CD4-positive, alpha-beta T cell treated with Interleukin-6 at 100 ng/mL for 8 hours (primary cell): Measurements from ENCODE around the gene MOB3A.

Experiments used
- DNase-seq: peaks from one replicate; pipeline ENCODE4 v3.0.0-alpha.2; 2020; ENCODE audit warnings: mixed read lengths, low spot score

MOB3A gene

DNA sequence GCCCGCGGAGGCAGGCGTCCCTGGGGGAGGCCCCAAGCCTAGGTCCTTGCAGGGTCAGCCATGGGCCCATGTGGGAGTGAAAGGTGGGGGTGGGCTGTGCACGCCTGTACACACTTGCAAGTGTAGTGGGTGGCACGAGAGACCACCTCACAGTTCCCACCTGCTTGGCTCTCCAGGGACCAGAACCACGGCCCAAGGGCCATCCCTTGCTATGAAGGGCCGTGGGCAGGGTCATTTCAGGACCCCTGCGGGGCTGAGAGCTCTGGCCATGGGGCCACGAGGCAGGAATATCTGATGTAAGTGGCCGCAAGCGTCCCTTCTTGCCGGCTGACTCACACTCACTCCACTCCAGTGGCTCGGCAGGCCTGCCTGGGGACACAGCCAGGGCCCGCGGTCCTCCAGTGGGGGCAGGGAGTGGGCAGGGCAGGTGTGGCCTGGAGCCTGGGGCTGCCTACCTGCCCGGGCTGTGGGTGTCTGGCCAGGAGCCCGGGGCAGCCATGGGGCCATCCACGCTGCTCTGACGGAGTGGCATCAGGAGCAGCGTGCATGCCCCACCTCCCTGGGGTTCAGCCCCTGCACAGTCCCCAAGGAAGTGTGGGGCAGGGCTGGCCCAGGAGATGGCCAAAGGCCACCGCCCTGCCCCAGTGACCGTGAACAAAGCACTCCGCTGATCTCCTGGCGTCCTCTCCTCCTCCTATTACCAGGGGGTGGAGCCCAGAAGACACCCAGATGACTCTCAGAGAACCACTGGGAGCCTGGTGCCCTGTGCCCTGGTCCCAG, 36.5 kb downstream of the MOB3A start:
- no peak for DNase-seq

DNA sequence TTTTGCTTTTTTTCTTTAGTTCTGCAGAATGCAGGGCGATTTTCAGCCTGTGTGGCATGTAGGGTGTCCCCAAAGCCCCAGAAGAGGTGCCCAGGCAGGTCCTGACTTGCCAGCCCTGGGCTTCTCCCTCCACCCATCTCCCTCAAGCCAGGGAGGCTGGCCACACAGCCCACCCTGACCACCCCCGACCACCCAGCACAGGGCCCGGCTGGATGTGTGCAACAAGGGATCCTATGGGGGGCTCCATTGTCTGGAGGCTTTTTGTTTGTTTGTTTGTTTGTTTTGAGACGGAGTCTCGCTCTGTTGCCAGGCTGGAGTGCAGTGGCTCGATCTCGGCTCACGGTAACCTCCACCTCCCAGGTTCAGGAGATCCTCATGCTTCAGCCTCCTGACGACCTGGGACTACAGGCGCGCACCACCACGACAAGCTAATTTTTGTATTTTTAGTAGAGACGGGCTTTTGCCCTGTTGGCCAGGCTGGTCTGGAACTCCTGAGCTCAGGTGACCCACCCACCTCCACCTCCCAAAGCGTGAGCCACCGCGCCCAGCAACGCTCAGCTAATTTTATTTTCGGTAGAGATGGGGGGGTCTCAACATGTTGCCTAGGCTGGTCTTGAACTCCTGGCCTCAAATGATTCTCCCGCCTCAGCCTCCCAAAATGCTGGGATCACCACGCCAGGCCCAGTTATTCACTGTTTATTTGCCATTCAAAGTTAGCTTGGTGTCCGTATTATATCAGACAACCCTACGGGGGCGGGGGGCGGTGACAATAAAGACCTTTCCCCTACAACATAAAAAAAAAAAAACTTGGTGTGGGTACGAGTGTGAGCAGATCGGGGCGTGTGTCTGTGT, 37.3 kb downstream of the MOB3A start:
- no peak for DNase-seq

DNA sequence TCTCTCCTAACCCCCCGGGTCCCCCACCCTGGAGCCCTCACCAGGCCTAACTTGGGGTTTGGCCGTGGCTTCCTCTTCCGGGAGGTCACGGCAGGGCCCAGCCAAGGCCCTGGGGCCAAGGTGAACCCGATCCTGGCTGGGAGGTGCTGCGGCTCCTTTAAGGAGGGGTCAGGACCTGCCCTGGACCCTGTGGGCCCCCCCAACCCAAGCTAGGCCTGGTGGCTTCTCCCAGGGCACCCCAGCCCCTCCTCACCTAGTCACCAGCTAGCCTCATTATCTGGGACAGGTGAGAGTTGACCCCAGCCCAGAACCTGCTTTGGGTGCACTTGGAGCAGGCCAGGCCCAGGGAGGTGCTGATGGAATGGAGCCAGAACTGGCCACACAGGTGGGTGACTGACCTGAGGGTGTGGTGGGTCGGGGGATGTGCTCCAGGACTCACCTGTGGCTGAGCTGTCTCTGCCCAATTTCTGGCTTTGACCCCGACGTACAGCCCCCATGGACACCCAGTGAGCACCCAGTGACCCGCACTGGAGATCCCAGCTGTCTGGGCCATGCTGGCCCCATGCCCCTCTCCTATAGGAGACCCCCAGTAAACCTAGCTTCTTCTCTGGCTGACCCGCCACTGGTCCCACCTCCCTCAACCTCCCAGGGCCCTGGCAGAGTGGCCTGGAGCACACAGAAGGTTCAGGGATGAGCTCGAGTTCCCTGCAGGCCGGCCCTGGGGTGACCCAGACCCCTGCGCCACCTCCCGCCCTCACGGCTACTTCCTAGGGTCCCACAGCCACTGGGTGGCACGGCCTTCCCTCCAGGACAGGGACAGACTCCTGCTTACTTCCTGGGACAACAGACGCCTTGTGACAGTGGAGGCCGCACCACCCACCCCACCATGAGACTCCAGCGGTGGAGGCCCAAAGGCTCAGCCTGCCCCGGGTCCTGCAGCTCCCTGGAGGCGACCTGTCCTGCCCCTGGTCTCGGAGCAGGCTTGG, 38.3 kb downstream of the MOB3A start:
- DNase-seq: no peak

DNA sequence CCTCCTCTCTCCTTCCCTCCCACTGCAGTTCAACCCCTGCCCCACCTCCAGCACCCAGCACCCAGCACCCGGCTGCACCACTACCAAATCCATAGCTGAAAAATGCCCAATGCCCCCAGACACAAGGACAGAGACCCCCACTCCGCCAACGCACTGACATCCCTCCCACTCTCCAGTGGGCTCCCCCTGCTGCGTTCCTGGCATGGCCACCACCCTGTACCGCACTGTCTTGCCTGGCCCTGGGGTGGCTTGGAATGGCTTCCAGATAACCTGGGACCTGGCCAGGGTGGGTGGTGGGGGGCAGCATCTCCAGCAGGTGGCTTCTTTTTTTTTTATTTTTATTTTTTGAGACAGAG, 39.3 kb downstream of the MOB3A start:
- no peak for DNase-seq

DNA sequence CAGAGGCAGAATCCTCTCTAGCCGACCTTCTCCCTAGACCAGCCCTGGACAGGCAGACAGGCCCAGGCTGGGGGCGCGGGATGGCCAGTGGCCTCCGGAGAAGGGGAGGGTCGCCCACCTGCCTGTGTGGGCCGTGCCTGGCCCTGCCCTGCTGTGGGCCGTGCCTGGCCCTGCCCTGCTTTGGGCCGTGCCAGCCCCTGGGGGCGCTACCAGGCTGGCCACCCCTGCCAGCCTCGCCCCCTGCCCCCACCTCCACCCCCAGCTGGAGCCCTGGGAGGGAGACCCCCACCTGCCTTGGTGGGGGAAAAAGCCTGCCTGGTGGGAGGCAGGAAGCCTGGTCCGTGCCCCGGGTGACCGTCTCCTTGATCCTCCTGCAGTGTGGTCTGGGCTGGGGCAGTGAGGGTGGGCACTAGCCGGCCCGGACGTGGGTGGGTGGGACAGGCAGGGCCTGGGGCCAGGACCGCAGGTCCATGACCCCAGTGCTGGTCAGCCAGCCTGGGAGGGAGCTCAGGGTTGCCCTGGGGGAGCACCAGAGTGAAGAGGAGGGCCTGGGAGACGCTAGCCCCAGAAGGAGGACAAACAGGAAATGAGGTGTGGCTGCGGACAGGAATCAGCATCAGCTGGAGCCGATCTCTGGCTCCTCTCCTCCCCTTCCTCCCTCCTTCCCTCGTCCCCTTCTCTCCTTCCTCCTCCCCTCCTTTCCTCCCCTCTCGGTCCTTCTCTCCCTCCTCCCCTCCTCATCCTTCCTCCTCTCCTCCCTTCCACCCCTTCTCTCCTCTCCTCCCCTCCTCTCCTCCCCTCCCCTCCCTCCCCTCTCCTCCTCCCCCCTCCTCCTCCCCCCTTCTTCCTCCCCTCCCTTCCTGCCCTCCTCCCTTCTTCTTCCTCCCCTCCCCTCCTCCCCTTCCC, 39.9 kb downstream of the MOB3A start:
- DNase-seq: peak; percentile 65

DNA sequence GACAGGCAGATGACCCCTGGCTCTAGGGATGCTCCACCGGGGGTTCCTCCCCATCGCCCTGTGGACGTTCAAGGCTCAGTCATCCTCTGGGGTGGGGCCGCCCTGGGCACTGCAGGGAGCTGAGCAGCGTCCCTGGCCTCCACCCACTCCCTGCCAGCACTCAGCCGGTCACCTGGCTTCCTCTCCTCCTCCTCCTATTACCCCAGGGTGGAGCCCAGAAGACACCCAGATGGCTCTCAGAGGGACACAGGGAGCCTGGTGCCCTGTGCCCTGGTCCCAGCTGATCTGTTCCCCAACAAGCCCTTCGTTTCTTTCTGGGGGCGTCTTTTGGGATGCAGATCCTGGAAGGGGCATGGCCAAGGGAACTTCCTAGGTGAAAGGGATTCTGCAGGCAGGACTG, 41.4 kb downstream of the MOB3A start:
- DNase-seq: no peak

DNA sequence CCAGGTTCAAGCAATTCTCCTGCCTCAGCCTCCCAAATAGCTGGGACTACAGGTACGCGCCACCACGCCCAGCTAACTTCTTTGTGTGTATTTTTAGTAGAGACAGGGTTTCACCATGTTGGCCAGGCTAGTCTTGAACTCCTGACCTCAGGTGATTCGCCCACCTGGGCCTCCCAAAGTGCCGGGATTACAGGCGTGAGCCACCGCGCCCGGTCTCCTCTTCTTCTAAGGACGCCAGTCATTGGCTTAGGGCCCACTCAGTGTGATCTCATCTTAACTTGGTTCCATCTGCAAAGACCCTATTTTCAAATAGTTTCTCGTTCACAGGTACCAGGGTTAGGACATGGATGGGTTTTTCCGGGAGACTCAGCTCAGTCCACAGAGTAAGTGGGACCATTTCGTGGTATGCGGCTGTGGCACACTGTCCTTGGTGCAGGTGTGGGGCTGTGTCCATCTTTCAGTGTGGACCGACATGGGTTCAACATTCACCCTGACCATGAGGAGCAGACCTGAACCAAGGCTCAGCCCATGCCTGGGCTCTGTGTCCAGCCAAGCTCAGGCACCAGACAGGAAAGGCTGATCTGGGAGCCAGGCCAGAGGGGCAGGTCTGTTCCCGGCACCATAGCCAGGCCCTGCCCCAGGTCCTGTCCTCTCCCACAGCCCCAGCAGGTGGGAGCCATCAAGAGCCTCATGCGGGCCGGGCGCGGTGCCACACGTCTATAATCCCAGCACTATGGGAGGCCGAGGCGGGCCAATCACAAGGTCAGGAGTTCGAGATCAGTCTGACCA, 42.3 kb downstream of the MOB3A start:
- DNase-seq: no peak

DNA sequence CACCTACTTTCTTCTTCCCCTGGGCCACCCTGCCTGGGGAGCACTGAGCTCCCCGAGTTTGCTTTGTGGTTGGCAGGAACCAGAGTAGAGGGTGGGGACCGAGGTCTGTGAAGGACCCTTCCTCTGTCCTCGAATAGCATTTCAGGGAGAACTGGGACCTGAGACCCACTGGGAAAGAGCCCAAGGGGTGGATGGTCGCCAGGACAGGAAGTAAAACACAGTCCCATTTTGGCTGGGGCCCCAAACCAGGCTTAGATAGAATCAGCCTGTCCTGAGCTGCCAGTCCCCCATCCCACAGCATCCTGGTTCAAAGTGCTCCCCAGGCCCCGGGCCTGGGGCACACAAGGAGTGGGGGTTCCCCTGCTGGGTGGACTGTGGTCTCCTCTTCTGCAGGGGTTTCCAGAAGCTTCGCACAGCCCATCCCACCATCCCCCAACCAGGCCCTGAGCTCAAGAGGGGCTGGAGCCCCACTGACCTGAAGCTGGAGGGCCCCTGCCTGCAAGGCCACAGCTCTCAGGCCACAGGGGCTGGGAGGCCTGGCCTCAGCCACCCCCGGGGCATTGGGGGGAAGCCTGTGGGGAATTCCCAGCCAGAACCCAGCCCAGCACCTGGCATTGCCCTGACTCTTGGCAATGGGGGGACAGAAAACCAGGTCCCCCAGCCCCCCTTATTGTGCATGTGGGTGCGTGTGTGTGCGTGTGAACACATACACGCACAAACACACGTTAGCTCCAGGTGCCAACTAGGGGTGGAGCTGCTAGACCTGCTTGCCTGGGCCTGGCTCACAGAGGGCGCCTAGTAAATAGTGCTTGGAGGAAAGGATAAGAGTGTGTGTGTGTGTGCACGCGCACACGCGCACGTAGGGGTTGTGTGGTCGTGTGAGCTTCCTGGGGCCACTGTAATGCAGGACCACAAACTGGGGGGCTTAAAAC, 44.1 kb downstream of the MOB3A start:
- peak; percentile 55 for DNase-seq

DNA sequence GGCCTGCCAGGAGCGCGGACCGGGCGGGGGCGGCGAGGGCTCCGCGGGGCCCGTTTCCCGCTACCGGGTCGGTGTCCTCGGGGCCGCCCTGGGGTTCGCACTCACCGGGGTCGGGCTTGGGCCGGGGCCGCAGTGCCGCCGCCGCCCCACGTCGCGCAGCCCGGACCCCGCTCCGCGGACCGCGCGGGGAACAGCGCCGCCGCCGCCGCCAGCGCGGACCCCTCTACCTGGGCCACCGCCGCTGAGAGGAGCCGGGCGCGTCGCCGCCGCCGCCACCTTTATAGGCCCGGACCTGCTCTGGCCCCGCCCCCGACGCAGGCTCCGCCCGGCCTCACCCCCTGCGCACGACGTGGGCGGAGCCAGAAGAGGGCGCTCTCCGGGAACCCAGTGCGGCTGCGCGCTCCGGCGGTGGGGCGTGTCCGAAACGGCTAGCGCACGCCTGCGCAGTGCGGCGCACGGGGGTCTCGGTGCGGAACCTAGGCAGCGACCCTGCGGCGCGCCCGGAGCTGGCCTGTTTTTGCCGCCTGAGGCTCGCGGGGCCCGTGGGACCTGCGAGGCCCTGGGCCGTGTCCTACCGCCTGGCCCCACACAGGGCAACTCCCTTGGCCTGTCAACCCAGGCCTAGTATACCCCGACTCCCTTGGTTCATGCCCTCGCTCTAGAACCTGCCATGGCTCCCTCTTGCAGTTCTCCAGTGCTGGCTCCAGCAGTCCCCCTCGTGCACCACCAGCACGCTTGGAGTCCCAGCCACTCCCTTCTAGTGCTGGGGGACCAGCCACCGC, 44.9 kb downstream of the MOB3A start, which contains the start of gene MKNK2:
TSS of gene MKNK2 (minus strand) at position 254 of the 782 bp plus-strand sequence. CDS start 393 bp downstream, outside the sequence.
- DNase-seq: peak; percentile 91

DNA sequence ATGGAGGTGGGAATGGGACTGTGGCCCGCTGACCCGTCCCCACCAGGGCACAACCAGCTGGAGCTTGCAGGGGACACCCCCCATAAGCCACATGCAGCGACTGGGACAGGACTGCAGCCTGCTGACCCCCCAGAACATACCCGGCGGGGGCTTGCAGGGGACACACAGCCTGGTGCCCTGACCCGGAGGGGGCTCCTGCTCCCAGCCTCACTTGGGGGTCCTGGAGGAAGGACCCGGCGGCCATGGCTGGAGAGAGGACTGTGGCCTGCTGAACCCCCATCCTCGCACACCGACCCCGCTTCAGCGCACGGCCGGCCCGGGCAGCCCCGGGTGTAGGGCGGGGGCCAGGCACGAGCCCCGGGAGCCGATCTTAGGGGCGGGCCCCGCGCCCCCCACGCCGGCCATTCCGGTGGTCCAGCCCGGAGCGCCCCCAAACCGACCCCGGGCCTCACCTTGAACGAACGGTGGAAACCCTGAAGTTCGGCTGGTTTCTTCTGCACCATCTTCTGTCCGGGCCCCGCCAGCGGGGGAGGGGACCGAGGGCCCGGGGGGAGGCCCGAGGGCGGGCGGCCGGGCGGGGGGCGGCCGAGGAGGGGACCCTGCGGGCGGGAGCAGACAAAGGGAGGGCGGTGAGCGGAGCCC, 45.7 kb downstream of the MOB3A start:
- no peak for DNase-seq

DNA sequence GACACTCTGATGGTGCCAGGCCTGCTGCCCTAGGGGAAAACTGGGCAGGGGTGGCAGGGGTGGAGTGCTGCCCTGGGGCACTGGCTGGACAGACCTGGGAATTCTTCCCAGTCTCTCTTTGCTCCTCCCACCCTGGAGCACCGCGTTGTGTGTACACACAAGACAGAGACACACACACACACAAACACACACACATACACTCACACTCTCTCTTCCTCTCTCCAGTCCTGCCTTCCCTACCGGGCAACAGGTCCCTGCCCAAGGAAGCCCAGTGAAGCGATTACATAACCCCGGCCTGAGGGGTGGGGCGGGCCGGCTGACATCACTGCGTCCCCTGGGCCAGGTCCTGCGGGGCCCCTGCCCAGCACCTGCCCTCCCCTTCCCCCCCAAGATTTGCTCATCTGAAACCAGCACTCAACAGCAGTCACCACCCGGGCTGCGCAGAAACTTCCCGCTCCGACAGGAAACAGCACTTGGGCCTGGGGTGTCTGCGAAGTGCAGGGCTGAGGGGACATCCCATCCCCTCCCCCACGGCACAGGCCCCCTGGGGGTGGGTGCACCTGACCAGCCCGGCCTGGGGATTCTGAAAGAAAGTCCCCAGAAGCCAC, 46.3 kb downstream of the MOB3A start:
- peak; percentile 68 for DNase-seq

DNA sequence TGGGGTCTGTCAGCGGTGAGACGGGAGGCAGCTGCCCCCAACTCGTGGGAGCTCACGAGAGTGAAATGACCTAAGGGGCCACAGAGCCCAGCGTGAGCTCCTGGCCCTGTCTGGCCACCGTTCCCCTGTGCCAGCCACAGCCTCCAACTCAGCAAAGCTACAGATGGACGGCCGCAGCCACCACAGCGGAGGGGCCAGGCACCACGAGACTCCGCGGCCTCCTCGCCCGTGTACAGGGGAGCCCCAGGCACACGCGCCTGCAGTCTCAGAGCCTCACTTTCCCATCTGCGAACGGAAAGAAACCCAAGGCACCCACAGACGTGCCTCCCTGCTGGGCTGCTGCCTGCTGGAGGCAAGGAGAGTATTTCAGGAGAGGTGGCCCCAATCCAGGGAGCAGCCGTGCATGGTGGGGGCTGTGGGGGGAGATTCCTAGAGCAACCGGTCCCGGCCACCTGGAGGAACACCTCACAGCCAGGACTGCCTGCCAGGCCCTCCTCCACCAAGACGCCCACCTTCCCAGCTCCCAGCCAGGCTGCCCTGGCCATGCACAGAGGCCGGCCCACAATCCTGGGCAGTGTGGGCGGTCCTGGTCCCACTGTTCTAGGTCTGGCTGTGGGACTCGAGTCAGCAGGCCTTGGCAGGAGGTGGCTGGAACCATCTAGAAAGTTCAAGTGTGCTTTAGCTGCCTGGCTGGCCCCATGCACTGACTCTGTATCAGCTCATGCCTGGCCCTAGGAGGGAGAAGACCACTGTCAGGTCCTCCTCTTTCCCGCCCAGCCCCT, 47.0 kb downstream of the MOB3A start:
- DNase-seq: no peak

DNA sequence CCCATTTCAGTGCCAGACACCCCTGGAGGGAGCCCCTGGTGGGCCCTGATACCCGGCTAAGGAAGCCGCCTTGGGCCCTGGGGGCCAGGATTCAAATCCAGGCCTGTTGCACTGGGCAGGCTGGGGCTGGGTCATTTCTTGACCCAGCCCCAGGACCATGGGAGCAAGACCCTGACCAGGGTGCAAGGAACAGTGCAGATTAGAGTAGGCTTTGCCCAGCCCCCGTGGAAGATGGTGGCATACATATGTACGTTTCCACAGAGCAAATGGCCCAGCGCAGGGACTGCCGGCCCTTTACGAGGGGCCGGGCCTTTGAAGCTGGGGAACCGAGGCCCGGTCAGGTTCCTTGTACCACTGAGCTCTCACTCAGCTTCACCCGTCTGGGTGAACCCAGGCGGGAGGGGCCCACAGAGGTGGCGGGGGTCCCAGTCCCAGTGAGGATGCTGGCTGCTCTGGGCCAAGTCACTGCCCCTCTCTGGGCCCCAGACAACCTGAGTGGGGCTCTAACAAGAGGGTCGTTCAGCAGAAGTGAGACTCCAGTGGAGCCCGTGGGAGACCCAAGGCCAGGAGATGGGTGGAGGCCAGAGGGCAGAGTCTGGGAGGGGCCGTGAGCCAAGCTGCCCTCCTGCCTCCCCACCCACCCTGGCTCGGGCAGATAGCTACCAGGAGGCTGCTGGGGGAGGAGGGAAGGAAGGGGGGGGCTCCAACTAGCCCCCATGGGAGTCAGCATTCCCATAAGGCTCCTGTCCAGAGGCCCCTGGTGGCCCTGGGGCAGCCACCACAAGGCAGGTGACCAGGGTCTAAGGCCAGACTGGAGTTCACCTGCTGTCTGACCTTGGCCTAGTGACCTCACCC, 47.8 kb downstream of the MOB3A start:
- no peak for DNase-seq

DNA sequence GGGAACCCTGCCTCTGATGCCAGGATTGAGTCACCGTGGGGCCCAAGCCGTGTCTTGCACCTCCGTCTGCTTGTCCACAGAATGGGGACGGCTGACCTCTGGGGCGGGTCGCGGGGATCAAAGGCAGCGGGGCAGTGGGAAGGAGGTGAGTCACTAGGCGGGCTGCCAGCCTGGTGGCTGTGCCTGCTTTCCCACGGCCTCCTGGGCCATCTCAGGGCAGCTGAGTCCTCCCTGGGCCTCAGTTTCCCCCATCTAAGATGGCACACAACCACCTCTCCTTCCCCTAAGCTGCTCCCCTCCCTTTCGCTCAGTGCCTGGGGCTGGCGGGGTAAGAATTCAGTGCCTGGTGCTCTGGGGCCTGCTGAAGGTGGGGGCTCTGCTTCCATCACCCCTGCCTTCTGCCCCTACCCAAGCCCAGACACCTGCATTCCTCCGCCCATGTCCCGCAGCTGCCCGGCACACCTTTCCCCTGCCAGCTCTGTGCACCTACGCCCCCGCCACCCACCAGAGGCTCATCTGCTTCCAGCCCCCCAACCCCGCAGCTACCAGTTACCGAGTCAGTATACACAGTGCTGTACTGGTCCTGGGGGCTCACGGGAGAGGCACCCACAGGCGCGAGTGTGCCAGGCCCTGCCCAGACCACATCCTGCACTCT, 48.5 kb downstream of the MOB3A start:
- DNase-seq: no peak

DNA sequence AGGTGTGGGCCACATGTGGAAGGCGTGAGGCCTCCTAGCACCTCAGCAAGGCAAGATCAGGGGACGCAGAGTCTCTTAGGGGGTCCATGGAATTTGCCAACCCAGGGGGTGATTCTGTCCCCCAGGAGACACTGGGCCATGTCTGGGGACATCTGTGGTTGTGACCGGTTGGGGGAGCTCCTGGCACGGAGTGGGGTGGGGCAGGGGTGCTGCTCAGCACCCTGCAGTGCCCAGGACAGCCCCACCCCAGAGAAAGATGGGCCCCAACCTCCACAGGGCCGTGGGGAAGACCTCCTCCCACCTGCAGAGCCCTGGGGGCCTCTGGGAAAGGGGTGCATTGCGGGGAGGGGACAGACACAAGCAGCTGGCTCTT, 49.1 kb downstream of the MOB3A start:
- DNase-seq: no peak
